HG03095 (cell line): ENCODE measurements around the gene CLEC4M.
"Not testable (repeated sequence)": the region's sequence is repeated elsewhere in the genome, so short reads cannot be mapped to it uniquely, and the experiment has no call there.

ENCODE experiments used
- ATAC-seq: cut with Tn5 transposase; IDR thresholded peaks from one replicate; pipeline ENCODE4 v1.9.1; 2021; ENCODE audit warnings: moderate library complexity; ENCODE audit not compliant: unreplicated experiment

CLEC4M gene

GRCh38 chr19:7769171-7769570, 6.1 kb downstream of the CLEC4M start:
- ATAC-seq, result no peak

DNA sequence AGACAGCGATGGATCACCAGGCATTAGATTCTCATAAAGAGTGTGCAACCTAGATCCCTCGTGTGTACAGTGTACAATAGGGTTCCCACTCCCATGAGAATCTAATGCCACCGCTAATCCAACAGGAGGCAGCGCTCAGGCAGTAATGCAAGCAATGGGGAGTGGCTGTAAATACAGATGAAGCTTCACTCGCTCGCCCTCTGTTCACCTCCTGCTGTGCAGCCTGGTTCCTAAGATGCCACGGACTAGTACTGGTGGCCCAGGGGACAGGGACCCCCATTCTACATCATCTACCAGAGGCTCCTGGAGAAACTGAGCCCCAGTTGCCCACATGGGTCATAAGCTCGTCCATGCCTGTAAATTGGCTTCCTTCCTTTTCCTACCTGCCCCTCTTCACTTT, 8.0 kb downstream of the CLEC4M start:
- ATAC-seq, result no peak

- no peak for ATAC-seq
Observed at GRCh38 chr19:7772752-7773291, 9.8 kb downstream of the CLEC4M start.

DNA sequence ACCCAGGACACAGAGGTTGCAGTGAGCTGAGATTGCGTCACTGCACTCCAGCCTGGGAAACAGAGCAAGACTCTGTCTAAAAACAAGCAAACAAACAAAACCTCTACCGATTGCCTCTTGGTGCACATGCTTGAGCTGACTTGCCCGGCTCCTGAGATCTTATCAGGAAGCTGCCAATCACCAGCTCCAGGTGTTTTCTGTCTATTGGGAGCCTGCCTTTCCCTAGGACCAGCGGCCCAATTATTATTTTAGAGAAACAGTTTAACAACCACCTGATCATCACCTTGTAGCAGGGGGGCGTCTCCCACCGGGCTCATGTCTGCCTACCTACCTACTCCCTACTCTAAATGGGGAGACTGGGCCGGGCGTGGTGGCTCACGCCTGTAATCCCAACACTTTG, 10.8 kb downstream of the CLEC4M start:
- ATAC-seq, result no peak

- no peak for ATAC-seq
Observed at GRCh38 chr19:7775761-7776160, 12.7 kb downstream of the CLEC4M start.

- no peak for ATAC-seq
Observed at GRCh38 chr19:7778081-7778480, 15.0 kb downstream of the CLEC4M start.

GRCh38 chr19:7779631-7780486, 16.8 kb downstream of the CLEC4M start:
- no peak for ATAC-seq

GRCh38 chr19:7781157-7781556, 18.1 kb downstream of the CLEC4M start:
- ATAC-seq, result no peak

DNA sequence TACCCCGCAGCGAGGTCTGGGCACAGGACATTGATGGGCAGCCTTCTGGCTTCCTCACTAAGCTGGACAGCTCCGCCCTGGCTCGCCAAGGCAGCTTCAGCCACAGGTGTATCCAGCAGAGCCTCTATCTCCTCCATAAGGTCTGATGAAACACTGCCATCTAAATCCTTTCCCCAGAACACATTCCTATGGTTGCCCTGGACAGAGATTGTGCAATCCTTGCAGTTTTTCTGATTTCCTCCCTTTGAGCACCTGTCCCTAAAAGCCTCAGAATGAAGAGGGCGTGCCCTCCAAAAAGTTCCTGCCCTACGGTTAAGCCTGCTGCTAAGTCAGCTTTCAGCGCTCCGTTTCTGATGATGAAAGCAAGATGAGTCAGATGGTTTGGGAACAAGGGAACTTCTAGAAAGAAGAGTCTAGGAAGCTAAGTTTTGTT, 21.0 kb downstream of the CLEC4M start:
- no peak for ATAC-seq

GRCh38 chr19:7784856-7785255, 21.8 kb downstream of the CLEC4M start:
- ATAC-seq, result no peak

DNA sequence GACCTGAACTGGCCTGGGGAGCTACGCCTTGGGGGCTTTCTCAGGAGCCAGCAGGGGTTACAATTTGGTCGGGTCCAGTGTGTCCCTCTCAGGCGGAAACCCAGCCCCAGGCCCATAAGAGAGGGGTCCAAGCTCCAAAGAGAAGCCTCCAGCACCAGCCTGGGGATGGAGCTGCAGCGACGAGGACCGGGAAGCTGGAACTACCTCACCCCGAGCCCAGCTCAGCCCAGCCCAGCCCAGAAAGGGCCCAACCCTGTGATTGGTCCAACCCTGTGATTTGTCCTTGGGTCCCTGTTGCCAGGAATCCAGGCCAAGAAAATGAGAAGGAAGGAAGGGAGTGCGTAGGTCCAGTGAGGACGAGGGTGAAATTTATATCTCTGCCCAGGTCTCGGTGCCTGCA, 24.1 kb downstream of the CLEC4M start:
- no peak for ATAC-seq

GRCh38 chr19:7787602-7788177, 24.6 kb downstream of the CLEC4M start:
- no peak for ATAC-seq

DNA sequence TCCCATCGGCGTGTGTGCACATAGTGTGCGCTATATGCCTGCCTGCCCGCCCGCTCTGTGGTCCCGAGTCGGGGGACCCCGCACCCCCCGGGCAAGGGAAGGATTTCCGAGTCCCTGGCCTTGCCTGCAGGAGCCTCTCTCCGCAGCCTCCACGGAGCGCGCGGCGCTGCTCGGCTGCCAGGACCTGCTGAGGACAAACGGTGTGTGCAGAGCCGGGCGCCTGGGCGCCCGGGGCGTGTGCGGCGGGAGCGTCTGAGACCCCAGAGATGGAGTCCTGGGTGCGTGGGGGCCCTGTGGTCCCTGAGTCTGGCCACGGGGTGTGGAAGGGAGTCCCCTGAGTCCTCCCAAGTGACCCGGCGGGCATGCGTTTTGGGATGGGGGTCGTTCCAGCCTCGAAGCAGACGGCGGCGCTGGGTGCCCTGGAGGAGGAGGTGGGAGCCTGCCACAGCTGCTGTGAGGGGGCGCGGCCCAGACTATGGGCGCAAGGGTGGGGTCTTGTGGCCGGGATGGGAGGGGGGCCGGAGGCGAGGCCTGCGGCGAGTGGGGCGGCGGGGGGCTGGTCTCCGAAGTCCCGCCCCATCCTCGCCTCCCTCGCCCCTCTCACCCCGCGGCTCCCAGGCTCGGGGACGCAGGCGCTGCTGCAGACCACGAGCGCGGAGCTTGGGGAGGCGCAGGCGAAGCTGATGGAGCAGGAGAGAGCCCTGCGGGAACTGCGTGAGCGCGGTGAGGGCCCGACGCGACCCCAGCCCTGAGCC, 25.3 kb downstream of the CLEC4M start:
- no peak for ATAC-seq

DNA sequence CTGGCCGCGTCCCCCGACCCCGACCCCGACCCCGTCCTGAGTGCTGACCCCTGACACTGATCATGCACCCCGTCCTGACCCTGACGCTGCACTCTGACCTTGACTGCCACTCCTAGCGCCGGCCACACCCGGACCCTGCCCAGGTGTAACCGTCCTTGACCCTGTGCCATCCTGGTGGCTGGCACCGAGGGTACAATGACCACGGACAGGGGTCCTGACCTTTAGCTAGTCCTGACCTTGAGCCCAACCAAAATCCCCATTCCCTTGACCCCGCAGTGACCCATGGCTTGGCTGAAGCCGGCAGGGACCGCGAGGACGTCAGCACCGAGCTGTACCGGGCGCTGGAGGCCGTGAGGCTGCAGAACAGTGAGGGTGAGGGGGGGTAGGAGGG, 25.9 kb downstream of the CLEC4M start:
- ATAC-seq, result no peak

GRCh38 chr19:7789447-7789846, 26.4 kb downstream of the CLEC4M start:
- ATAC-seq, result no peak

GRCh38 chr19:7790416-7790815, 27.4 kb downstream of the CLEC4M start:
- no peak for ATAC-seq

GRCh38 chr19:7792281-7792680, 29.2 kb downstream of the CLEC4M start:
- ATAC-seq, result no peak

- not testable (repeated sequence) for ATAC-seq
Observed at GRCh38 chr19:7792701-7793100, 29.7 kb downstream of the CLEC4M start.

DNA sequence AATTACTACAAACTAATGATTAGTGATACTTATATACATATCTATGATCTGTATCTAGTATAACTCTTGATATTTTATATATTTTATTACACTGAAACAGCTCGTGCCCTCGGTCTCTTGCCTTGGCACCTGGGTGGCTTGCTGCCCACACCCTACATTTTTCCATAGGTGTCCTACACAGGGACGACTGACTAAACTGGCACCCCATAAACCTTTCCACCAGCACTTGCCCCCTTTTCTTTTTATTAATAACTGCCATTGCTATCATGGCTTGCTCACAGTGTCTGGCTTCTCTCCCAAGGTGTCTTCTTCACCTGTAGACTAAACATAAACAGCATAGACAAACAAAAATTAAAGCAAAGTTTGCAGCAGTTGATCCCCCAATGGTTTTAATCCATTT, 30.4 kb downstream of the CLEC4M start:
- no peak for ATAC-seq

- ATAC-seq, result no peak
Observed at GRCh38 chr19:7795555-7796161, 32.6 kb downstream of the CLEC4M start.
